OCI-LY1 (cell line): ENCODE measurements around the gene SLC13A5.

ENCODE experiments used
- CTCF ChIP-seq: fragments of 200-600 bp; sonication (generic), shearing (Covaris generic); IDR thresholded peaks from 2 replicates; pipeline ENCODE4 v1.5.1; 2017; ENCODE audit warnings: mild to moderate bottlenecking, antibody characterized with exemption, low read length, moderate library complexity, mixed read lengths
- EZH2 ChIP-seq: fragments of 200-600 bp; sonication (generic), shearing (Covaris generic); IDR thresholded peaks from 2 replicates; pipeline ENCODE4 v1.8.0; 2017; ENCODE audit warnings: borderline replicate concordance, mixed run types, mild to moderate bottlenecking, antibody characterized with exemption, low read length, moderate library complexity, mixed read lengths

GRCh38 chr17:6695565-6695964 is 17.6 kb downstream of the SLC13A5 start:
- TF ChIP-seq EZH2 (no peak), CTCF (no peak)
